SK-N-SH (cell line): ENCODE measurements around the gene DDR1.

Source experiments
- CTCF ChIP-seq: fragments of 200-600 bp; sonication (generic); IDR thresholded peaks from 2 replicates; pipeline ENCODE4 v1.6.1; 2017; ENCODE audit warnings: antibody characterized with exemption, mild to moderate bottlenecking, moderate library complexity
- EP300 ChIP-seq, 2 experiments: IDR thresholded peaks; 2 replicates each; pipeline versions ENCODE4 v1.4.0 to v1.6.1; 2012; ENCODE audit warnings: borderline replicate concordance in 1 of 2, low read depth in 1 of 2, low read length in 1 of 2
- EZH2phosphoT487 ChIP-seq: fragments of 200-600 bp; sonication (generic); IDR thresholded peaks from 2 replicates; pipeline ENCODE4 v1.6.1; 2017; ENCODE audit warnings: low read depth, mixed run types, mild to moderate bottlenecking, antibody characterized with exemption, moderate library complexity, borderline replicate concordance
- FOSL2 ChIP-seq: IDR thresholded peaks from 2 replicates; pipeline ENCODE4 v1.4.0; 2012; ENCODE audit warnings: low read depth, mild to moderate bottlenecking, moderate library complexity, borderline replicate concordance
- FOXJ3 ChIP-seq: sonication (generic); formaldehyde crosslinking; IDR thresholded peaks from 2 replicates; pipeline ENCODE4 v1.5.1; 2020; ENCODE audit warnings: mild to moderate bottlenecking, missing genetic modification reagents
- JUND ChIP-seq: IDR thresholded peaks from 2 replicates; pipeline ENCODE4 v1.4.0; 2012
- RAD21 ChIP-seq: IDR thresholded peaks from 2 replicates; pipeline ENCODE4 v1.6.1; 2012; ENCODE audit warnings: mild to moderate bottlenecking, low read length
- RCOR1 ChIP-seq: fragments of 150-350 bp; IDR thresholded peaks from 2 replicates; pipeline ENCODE4 v1.6.1; 2017; ENCODE audit warnings: antibody characterized with exemption, low read length
- SMC3 ChIP-seq: IDR thresholded peaks from 2 replicates; pipeline ENCODE4 v1.6.1; 2012; ENCODE audit warnings: low read depth, low read length, improper control_type of control experiment
- TCF12 ChIP-seq: IDR thresholded peaks from 2 replicates; pipeline ENCODE4 v1.4.0; 2012
- TEAD4 ChIP-seq: IDR thresholded peaks from 2 replicates; pipeline ENCODE4 v1.4.0; 2012; ENCODE audit warnings: mild to moderate bottlenecking, borderline replicate concordance; ENCODE audit not compliant: insufficient read depth
- USF1 ChIP-seq: IDR thresholded peaks from 2 replicates; pipeline ENCODE4 v1.4.0; 2012; ENCODE audit warnings: low read depth, borderline replicate concordance
- TF ChIP-seq, protein P1 (sequence below): IDR thresholded peaks from 2 replicates; pipeline ENCODE4 v1.6.1; 2012; ENCODE audit warnings: mild to moderate bottlenecking, low read depth, low read length, moderate library complexity

- TF ChIP-seq CTCF = no peak
- TF ChIP-seq EP300 (IDR thresholded peaks at IDR 0.05; ENCODE audit: borderline replicate concordance in 1 of 2, low read depth in 1 of 2, low read length in 1 of 2) = no peak
- TF ChIP-seq RAD21 = no peak
- TF ChIP-seq EZH2phosphoT487 = no peak
- TF ChIP-seq FOXJ3 (CRISPR knock-in tag) = no peak
- no peak for TF ChIP-seq RCOR1
- no peak for TF ChIP-seq TEAD4
- TF ChIP-seq USF1 = no peak
- TF ChIP-seq TCF12 = no peak
- TF ChIP-seq, protein P1, sequence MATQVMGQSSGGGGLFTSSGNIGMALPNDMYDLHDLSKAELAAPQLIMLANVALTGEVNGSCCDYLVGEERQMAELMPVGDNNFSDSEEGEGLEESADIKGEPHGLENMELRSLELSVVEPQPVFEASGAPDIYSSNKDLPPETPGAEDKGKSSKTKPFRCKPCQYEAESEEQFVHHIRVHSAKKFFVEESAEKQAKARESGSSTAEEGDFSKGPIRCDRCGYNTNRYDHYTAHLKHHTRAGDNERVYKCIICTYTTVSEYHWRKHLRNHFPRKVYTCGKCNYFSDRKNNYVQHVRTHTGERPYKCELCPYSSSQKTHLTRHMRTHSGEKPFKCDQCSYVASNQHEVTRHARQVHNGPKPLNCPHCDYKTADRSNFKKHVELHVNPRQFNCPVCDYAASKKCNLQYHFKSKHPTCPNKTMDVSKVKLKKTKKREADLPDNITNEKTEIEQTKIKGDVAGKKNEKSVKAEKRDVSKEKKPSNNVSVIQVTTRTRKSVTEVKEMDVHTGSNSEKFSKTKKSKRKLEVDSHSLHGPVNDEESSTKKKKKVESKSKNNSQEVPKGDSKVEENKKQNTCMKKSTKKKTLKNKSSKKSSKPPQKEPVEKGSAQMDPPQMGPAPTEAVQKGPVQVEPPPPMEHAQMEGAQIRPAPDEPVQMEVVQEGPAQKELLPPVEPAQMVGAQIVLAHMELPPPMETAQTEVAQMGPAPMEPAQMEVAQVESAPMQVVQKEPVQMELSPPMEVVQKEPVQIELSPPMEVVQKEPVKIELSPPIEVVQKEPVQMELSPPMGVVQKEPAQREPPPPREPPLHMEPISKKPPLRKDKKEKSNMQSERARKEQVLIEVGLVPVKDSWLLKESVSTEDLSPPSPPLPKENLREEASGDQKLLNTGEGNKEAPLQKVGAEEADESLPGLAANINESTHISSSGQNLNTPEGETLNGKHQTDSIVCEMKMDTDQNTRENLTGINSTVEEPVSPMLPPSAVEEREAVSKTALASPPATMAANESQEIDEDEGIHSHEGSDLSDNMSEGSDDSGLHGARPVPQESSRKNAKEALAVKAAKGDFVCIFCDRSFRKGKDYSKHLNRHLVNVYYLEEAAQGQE = no peak
- TF ChIP-seq SMC3 = no peak
- TF ChIP-seq FOSL2 = no peak
- TF ChIP-seq JUND = no peak
Observed at GRCh38 chr6:30926644-30927043, 42.3 kb downstream of the DDR1 start.
